Measurements from ENCODE around the gene NRP1. TPM values are rescaled to one million over a fixed set of nuclear protein-coding genes. Genes with fewer than 3 reads are reported as not detected.
A peak's percentile ranks its signal among the peaks of the same experiment; 100 is the strongest.

The NRP1 gene
- polyA plus RNA-seq, 2 of the 4 experiments (the other 2 are of a cell fraction), result 121 to 259 TPM

DNA sequence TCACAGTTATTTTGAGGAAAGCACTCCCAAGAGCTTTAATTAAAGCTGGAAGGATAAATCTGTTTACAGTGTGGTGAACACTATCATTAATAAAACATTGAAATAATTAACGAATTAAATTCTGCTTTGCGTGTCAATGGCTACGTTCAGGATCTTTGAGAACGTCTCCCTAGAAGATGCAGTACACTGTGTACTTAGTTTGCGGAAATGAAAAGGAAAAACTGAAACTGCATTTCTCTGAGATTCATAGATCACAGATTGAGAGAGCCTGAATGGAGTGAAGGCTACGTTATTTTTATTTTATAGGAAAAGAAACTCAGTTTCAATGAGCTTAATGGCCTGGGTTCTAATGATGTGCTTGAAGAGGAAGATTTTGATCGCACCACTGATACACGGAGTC, 85.3 kb downstream of the NRP1 start:
- TF ChIP-seq TFCP2L1 (CRISPR knock-in tag; IDR thresholded peaks at IDR 0.05) (no peak), MAZ (IDR thresholded peaks at IDR 0.05; ENCODE audit: borderline replicate concordance, low read depth, low read length) (no peak), POLR2AphosphoS2 (conservative IDR thresholded peaks at IDR 0.05; ENCODE audit: low read length) (no peak), NFE2L2 (conservative IDR thresholded peaks at IDR 0.05; ENCODE audit: low read length) (no peak), RNF2 (IDR thresholded peaks at IDR 0.05; ENCODE audit: borderline replicate concordance, low read depth) (no peak), MYC (IDR thresholded peaks at IDR 0.05; ENCODE audit: borderline replicate concordance, low read length) (no peak), FOSB (CRISPR knock-in tag; IDR thresholded peaks at IDR 0.05) (no peak), HOXB13 (CRISPR knock-in tag; IDR thresholded peaks at IDR 0.05; ENCODE audit: low read depth) (no peak), NPAS2 (CRISPR knock-in tag; IDR thresholded peaks at IDR 0.05; ENCODE audit: borderline replicate concordance) (no peak), ZSCAN20 (CRISPR knock-in tag; IDR thresholded peaks at IDR 0.05) (no peak), FOXS1 (CRISPR knock-in tag; IDR thresholded peaks at IDR 0.05) (no peak), GATA3 (IDR thresholded peaks at IDR 0.05; ENCODE audit: borderline replicate concordance) (no peak), KDM1A (IDR thresholded peaks at IDR 0.05; ENCODE audit: low read depth) (no peak), KDM5A (IDR thresholded peaks at IDR 0.05) (no peak)
- TF ChIP-seq, protein P1, sequence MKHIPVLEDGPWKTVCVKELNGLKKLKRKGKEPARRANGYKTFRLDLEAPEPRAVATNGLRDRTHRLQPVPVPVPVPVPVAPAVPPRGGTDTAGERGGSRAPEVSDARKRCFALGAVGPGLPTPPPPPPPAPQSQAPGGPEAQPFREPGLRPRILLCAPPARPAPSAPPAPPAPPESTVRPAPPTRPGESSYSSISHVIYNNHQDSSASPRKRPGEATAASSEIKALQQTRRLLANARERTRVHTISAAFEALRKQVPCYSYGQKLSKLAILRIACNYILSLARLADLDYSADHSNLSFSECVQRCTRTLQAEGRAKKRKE (CRISPR knock-in tag; IDR thresholded peaks at IDR 0.05; ENCODE audit: low read depth), result no peak
- TF ChIP-seq, protein P2, sequence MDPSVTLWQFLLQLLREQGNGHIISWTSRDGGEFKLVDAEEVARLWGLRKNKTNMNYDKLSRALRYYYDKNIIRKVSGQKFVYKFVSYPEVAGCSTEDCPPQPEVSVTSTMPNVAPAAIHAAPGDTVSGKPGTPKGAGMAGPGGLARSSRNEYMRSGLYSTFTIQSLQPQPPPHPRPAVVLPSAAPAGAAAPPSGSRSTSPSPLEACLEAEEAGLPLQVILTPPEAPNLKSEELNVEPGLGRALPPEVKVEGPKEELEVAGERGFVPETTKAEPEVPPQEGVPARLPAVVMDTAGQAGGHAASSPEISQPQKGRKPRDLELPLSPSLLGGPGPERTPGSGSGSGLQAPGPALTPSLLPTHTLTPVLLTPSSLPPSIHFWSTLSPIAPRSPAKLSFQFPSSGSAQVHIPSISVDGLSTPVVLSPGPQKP (IDR thresholded peaks at IDR 0.05; ENCODE audit: low read depth, low read length), result no peak
- TF ChIP-seq, protein P3, sequence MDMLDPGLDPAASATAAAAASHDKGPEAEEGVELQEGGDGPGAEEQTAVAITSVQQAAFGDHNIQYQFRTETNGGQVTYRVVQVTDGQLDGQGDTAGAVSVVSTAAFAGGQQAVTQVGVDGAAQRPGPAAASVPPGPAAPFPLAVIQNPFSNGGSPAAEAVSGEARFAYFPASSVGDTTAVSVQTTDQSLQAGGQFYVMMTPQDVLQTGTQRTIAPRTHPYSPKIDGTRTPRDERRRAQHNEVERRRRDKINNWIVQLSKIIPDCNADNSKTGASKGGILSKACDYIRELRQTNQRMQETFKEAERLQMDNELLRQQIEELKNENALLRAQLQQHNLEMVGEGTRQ (IDR thresholded peaks at IDR 0.05), result no peak
- TF ChIP-seq, protein P4, sequence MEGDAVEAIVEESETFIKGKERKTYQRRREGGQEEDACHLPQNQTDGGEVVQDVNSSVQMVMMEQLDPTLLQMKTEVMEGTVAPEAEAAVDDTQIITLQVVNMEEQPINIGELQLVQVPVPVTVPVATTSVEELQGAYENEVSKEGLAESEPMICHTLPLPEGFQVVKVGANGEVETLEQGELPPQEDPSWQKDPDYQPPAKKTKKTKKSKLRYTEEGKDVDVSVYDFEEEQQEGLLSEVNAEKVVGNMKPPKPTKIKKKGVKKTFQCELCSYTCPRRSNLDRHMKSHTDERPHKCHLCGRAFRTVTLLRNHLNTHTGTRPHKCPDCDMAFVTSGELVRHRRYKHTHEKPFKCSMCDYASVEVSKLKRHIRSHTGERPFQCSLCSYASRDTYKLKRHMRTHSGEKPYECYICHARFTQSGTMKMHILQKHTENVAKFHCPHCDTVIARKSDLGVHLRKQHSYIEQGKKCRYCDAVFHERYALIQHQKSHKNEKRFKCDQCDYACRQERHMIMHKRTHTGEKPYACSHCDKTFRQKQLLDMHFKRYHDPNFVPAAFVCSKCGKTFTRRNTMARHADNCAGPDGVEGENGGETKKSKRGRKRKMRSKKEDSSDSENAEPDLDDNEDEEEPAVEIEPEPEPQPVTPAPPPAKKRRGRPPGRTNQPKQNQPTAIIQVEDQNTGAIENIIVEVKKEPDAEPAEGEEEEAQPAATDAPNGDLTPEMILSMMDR (IDR thresholded peaks at IDR 0.05), result no peak
- no peak for DNase-seq (ENCODE audit: low read depth in 1 of 2, low spot score in 1 of 2)
- POLR2A ChIA-PET, result no interaction called here
- CTCF ChIA-PET, result interaction anchor here (1.0 to 5.3 kb wide), 3 partner anchors 33 to 67 kb away, joined by 3 to 24 read pairs (median 4); no protein-coding TSS in a partner anchor
- Histone ChIP-seq H3K4me2 (no peak overlapping the region), H3K4me1 (peaks cover 63% of the 10 kb centered on the region), H3K9me3 (no peaks in the 10 kb centered on the region), H3K27ac (peak overlapping the region in 1 of 2 experiments; percentile 48; a peak in 3 of 6 replicates), H3K4me3 (no peak overlapping the region)
- no peak for ATAC-seq
- no peak for FAIRE-seq
- WGBS (ENCODE audit: missing lambda C conversion rate), result 91% methylated on average over 8 of the region's 8 CpGs

DNA sequence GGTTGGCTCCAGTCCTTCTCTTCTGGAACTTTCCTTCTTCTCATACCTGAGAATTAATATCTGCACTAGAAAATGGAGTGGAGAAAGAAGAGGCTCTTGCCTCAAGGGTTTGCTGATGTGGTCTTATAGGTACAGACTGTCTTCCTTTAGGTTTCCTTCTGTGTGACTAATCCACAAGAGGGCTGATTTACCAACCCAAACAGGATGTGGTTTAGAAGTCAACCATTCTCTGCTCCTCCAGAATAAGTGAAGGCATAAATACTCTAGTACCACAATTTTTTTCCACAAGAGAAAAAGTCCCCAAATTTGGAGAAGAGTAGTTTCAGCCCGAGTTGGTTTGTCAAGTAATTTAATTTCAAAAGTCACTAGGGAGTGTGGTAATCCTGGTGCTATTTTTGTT, 85.8 kb downstream of the NRP1 start:
- Histone ChIP-seq H3K4me2 (no peak overlapping the region), H3K4me1 (peaks cover 60% of the 10 kb centered on the region), H3K9me3 (no peaks in the 10 kb centered on the region), H3K4me3 (no peak overlapping the region), H3K27ac (peak overlapping the region; percentile 4 to 65; a peak in 4 of 6 replicates)
- no peak for TF ChIP-seq SMC3 (IDR thresholded peaks at IDR 0.05)
- TF ChIP-seq HDAC2 (IDR thresholded peaks at IDR 0.05), result no peak
- no peak for TF ChIP-seq EHF (CRISPR knock-in tag; IDR thresholded peaks at IDR 0.05)
- TF ChIP-seq TP53 (CRISPR knock-in tag; IDR thresholded peaks at IDR 0.05), result no peak
- TF ChIP-seq RNF2 (IDR thresholded peaks at IDR 0.05; ENCODE audit: borderline replicate concordance, low read depth), result no peak
- TF ChIP-seq, protein P1 (CRISPR knock-in tag; IDR thresholded peaks at IDR 0.05; ENCODE audit: low read depth), result no peak
- no peak for TF ChIP-seq KDM1A (IDR thresholded peaks at IDR 0.05; ENCODE audit: low read depth)
- no peak for TF ChIP-seq TFCP2L1 (CRISPR knock-in tag; IDR thresholded peaks at IDR 0.05)
- DNase-seq (ENCODE audit: low read depth in 1 of 2, low spot score in 1 of 2), result no peak
- POLR2A ChIA-PET, result no interaction called here
- ATAC-seq, result peak in 1 of 2 experiments; percentile 18; a peak in 2 of 6 replicates
- FAIRE-seq, result peak; percentile 73
- CTCF ChIA-PET, result interaction anchor here (1.4 kb wide), 1 partner anchor 33 kb away, joined by 4 read pairs; no protein-coding TSS in a partner anchor
- WGBS (ENCODE audit: missing lambda C conversion rate), result 32% methylated on average over 1 of the region's 1 CpG
